ENCODE measurements around the gene PRKCZ.

- TF ChIP-seq, protein P1, sequence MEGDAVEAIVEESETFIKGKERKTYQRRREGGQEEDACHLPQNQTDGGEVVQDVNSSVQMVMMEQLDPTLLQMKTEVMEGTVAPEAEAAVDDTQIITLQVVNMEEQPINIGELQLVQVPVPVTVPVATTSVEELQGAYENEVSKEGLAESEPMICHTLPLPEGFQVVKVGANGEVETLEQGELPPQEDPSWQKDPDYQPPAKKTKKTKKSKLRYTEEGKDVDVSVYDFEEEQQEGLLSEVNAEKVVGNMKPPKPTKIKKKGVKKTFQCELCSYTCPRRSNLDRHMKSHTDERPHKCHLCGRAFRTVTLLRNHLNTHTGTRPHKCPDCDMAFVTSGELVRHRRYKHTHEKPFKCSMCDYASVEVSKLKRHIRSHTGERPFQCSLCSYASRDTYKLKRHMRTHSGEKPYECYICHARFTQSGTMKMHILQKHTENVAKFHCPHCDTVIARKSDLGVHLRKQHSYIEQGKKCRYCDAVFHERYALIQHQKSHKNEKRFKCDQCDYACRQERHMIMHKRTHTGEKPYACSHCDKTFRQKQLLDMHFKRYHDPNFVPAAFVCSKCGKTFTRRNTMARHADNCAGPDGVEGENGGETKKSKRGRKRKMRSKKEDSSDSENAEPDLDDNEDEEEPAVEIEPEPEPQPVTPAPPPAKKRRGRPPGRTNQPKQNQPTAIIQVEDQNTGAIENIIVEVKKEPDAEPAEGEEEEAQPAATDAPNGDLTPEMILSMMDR (IDR thresholded peaks at IDR 0.05): no peak
- no peak for TF ChIP-seq POLR2A (IDR thresholded peaks at IDR 0.05)
These were observed 119.1 kb downstream of the PRKCZ start for GRCh38 chr1:2169200-2169836.

Measured in heart left ventricle (tissue), 13 donors.